OCI-LY3 (cell line): ENCODE data around the gene SLC25A51.

ENCODE experiments used
- H2AFZ ChIP-seq: fragments of 200-600, 300-600 bp; shearing (Covaris generic); 2 replicates; pipeline ENCODE4 v1.6.0; 2014; ENCODE audit warnings: antibody characterized with exemption, low read depth, low read length
- H3K27ac ChIP-seq: fragments of 200-600, 300-600 bp; sonication (generic); 2 replicates; pipeline ENCODE4 v1.5.1; 2014; ENCODE audit warnings: mild to moderate bottlenecking, low read length, moderate library complexity, mixed read lengths
- H3K27me3 ChIP-seq: fragments of 200-600, 300-600 bp; sonication (generic); 2 replicates; pipeline ENCODE4 v1.6.1; 2014; ENCODE audit warnings: low read depth, low read length, mixed read lengths
- H3K36me3 ChIP-seq: fragments of 200-600, 300-600 bp; sonication (generic); replicated peaks from 2 replicates; pipeline ENCODE3; 2014; ENCODE audit warnings: low read depth, low read length, mixed read lengths
- H3K4me1 ChIP-seq: fragments of 300-600, 200-600 bp; sonication (generic); 2 replicates; pipeline ENCODE4 v1.6.1; 2014; ENCODE audit warnings: low read length, mixed read lengths
- H3K4me2 ChIP-seq: fragments of 200-600, 300-600 bp; sonication (generic); 2 replicates; pipeline ENCODE4 v1.6.1; 2014; ENCODE audit warnings: low read length, mixed read lengths
- H3K4me3 ChIP-seq: fragments of 300-600, 200-600 bp; sonication (generic); 2 replicates; pipeline ENCODE4 v1.5.1; 2014; ENCODE audit warnings: antibody characterized with exemption, mild to moderate bottlenecking, low read length, moderate library complexity
- H3K79me2 ChIP-seq: fragments of 300-600, 200-600 bp; shearing (Covaris generic); 2 replicates; pipeline ENCODE4 v1.6.1; 2014; ENCODE audit warnings: mild to moderate bottlenecking, low read length, mixed read lengths
- H3K9ac ChIP-seq: fragments of 300-600, 200-600 bp; shearing (Covaris generic); 2 replicates; pipeline ENCODE4 v1.6.0; 2014; ENCODE audit warnings: mild to moderate bottlenecking, low read length, moderate library complexity
- H3K9me3 ChIP-seq: fragments of 200-600, 300-600 bp; shearing (Covaris generic); 2 replicates; pipeline ENCODE4 v1.6.1; 2014; ENCODE audit warnings: low read length, mixed read lengths; ENCODE audit not compliant: insufficient read depth
- H4K20me1 ChIP-seq: fragments of 200-600, 300-600 bp; sonication (generic); 2 replicates; pipeline ENCODE4 v1.6.1; 2016; ENCODE audit warnings: low read length, mixed read lengths; ENCODE audit not compliant: insufficient read depth
- CTCF ChIP-seq: fragments of 200-600, 300-600 bp; sonication (generic); IDR thresholded peaks from 2 replicates; pipeline ENCODE4 v1.5.1; 2014; ENCODE audit warnings: antibody characterized with exemption, low read length, low read depth
- EZH2phosphoT487 ChIP-seq: fragments of 200-600 bp; shearing (Covaris generic); IDR thresholded peaks from 2 replicates; pipeline ENCODE4 v1.6.1; 2018; ENCODE audit warnings: antibody characterized with exemption, mixed run types, low read depth

SLC25A51 gene

GRCh38 chr9:37916471-37917312, 12.8 kb upstream of the SLC25A51 start:
- H3K36me3 ChIP-seq, result no peaks in the 10 kb centered on the region
- no peak overlapping the region for H3K27ac ChIP-seq
- no peaks in the 10 kb centered on the region for H3K27me3 ChIP-seq
- H3K4me2 ChIP-seq, result no peak overlapping the region
- no peaks in the 10 kb centered on the region for H3K9me3 ChIP-seq
- H4K20me1 ChIP-seq, result no peaks in the 10 kb centered on the region
- no peak overlapping the region for H3K4me3 ChIP-seq
- H2AFZ ChIP-seq, result no peak overlapping the region
- H3K79me2 ChIP-seq, result no peaks in the 10 kb centered on the region
- peaks cover 16% of the 10 kb centered on the region for H3K4me1 ChIP-seq
- TF ChIP-seq EZH2phosphoT487 (no peak), CTCF (no peak)
- H3K9ac ChIP-seq, result no peak overlapping the region

GRCh38 chr9:37915911-37916470, 12.1 kb upstream of the SLC25A51 start:
- TF ChIP-seq CTCF, result no peak
- no peak for TF ChIP-seq EZH2phosphoT487
- Histone ChIP-seq H3K36me3 (no peaks in the 10 kb centered on the region), H3K79me2 (no peaks in the 10 kb centered on the region), H3K27me3 (no peaks in the 10 kb centered on the region), H3K4me2 (no peak overlapping the region), H2AFZ (no peak overlapping the region), H3K27ac (no peak overlapping the region), H3K9ac (no peak overlapping the region), H4K20me1 (no peaks in the 10 kb centered on the region), H3K4me1 (peaks cover 16% of the 10 kb centered on the region), H3K9me3 (no peaks in the 10 kb centered on the region), H3K4me3 (no peak overlapping the region)

GRCh38 chr9:37914701-37915358, 10.9 kb upstream of the SLC25A51 start:
- Histone ChIP-seq H3K27me3 (no peaks in the 10 kb centered on the region), H3K4me3 (no peak overlapping the region), H3K4me2 (no peak overlapping the region), H3K27ac (no peak overlapping the region), H3K36me3 (no peaks in the 10 kb centered on the region), H3K4me1 (peaks cover 11% of the 10 kb centered on the region), H3K9me3 (no peaks in the 10 kb centered on the region), H3K9ac (no peak overlapping the region), H4K20me1 (no peaks in the 10 kb centered on the region), H2AFZ (no peak overlapping the region), H3K79me2 (no peaks in the 10 kb centered on the region)
- TF ChIP-seq CTCF, result no peak
- TF ChIP-seq EZH2phosphoT487, result no peak

- H3K4me1 ChIP-seq, result peaks cover 14% of the 10 kb centered on the region
- no peaks in the 10 kb centered on the region for H3K79me2 ChIP-seq
- no peaks in the 10 kb centered on the region for H4K20me1 ChIP-seq
- H3K27ac ChIP-seq, result no peak overlapping the region
- H3K9me3 ChIP-seq, result no peaks in the 10 kb centered on the region
- no peaks in the 10 kb centered on the region for H3K27me3 ChIP-seq
- no peak overlapping the region for H2AFZ ChIP-seq
- H3K36me3 ChIP-seq, result no peaks in the 10 kb centered on the region
- no peak overlapping the region for H3K4me2 ChIP-seq
- H3K9ac ChIP-seq, result no peak overlapping the region
- no peak overlapping the region for H3K4me3 ChIP-seq
- no peak for TF ChIP-seq EZH2phosphoT487
- TF ChIP-seq CTCF, result no peak
These were observed 10.2 kb upstream of the SLC25A51 start for GRCh38 chr9:37914154-37914551.
